ENCODE data around the gene SMYD3.

- TF ChIP-seq EZH2 (IDR thresholded peaks at IDR 0.05; ENCODE audit: low read length, missing control alignments): no peak
- TF ChIP-seq, protein P1, sequence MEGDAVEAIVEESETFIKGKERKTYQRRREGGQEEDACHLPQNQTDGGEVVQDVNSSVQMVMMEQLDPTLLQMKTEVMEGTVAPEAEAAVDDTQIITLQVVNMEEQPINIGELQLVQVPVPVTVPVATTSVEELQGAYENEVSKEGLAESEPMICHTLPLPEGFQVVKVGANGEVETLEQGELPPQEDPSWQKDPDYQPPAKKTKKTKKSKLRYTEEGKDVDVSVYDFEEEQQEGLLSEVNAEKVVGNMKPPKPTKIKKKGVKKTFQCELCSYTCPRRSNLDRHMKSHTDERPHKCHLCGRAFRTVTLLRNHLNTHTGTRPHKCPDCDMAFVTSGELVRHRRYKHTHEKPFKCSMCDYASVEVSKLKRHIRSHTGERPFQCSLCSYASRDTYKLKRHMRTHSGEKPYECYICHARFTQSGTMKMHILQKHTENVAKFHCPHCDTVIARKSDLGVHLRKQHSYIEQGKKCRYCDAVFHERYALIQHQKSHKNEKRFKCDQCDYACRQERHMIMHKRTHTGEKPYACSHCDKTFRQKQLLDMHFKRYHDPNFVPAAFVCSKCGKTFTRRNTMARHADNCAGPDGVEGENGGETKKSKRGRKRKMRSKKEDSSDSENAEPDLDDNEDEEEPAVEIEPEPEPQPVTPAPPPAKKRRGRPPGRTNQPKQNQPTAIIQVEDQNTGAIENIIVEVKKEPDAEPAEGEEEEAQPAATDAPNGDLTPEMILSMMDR (conservative IDR thresholded peaks at IDR 0.05 in 1 of 2, IDR thresholded peaks at IDR 0.05 in 1 of 2; ENCODE audit: low read depth in 1 of 2, low read length in 2 of 2): no peak
Measured at GRCh38 chr1:245721488-245721887, 785.6 kb downstream of the SMYD3 start.
